ENCODE measurements around the gene LIMK2.
"Not testable (repeated sequence)": the region's sequence is repeated elsewhere in the genome, so short reads cannot be mapped to it uniquely, and the experiment has no call there.

Gene LIMK2

GRCh38 chr22:31288496-31289240 lies 76.6 kb downstream of the LIMK2 start:
- no peak for DNase-seq

GRCh38 chr22:31289344-31289743 lies 77.2 kb downstream of the LIMK2 start:
- no peak for DNase-seq

- peak; percentile 48 to 97 (median 91) for DNase-seq
Measured at GRCh38 chr22:31290494-31291471, 78.7 kb downstream of the LIMK2 start.

GRCh38 chr22:31291481-31292235 lies 79.6 kb downstream of the LIMK2 start:
- DNase-seq, result peak in 27 of 58 donors; percentile 14 to 69 (median 48)

- DNase-seq, result peak; percentile 25 to 95 (median 83)
Measured at GRCh38 chr22:31292236-31292989, 80.3 kb downstream of the LIMK2 start, which contains the start of gene PIK3IP1. Gene PIK3IP1, minus strand, starts transcription at chr22:31292488. Its CDS starts 144 bp downstream, at chr22:31292344.

- no peak for DNase-seq
Measured at GRCh38 chr22:31295360-31295759, 83.3 kb downstream of the LIMK2 start.

- no peak for DNase-seq
Measured at GRCh38 chr22:31295831-31296657, 83.9 kb downstream of the LIMK2 start.

GRCh38 chr22:31300896-31301295 lies 88.8 kb downstream of the LIMK2 start:
- no peak for DNase-seq

- no peak for DNase-seq
Measured at GRCh38 chr22:31302006-31302405, 89.9 kb downstream of the LIMK2 start.

GRCh38 chr22:31302537-31302936 lies 90.4 kb downstream of the LIMK2 start:
- DNase-seq, result no peak

GRCh38 chr22:31305194-31305593 lies 93.1 kb downstream of the LIMK2 start:
- no peak for DNase-seq

GRCh38 chr22:31308181-31308580 lies 96.1 kb downstream of the LIMK2 start:
- DNase-seq, result no peak

- peak in 44 of 58 donors; percentile 13 to 82 (median 47) for DNase-seq
Measured at GRCh38 chr22:31313366-31314147, 101.5 kb downstream of the LIMK2 start.

GRCh38 chr22:31314220-31314619 lies 102.1 kb downstream of the LIMK2 start:
- DNase-seq, result not testable (repeated sequence)

GRCh38 chr22:31321421-31321820 lies 109.3 kb downstream of the LIMK2 start:
- DNase-seq, result peak in 12 of 58 donors; percentile 6 to 48 (median 18)

GRCh38 chr22:31323578-31324550 lies 111.8 kb downstream of the LIMK2 start:
- DNase-seq, result no peak

- no peak for DNase-seq
Measured at GRCh38 chr22:31326877-31327276, 114.8 kb downstream of the LIMK2 start.
